SK-N-SH treated with all-trans-retinoic acid at 6 μM for 48 hours (cell line): Measurements from ENCODE around the gene SULT1B1.

Experiments
- ATAC-seq: fragments of 200-7000 bp; cut with Tn5 transposase; 3 replicates; pipeline ENCODE4 v1.9.1; 2020; ENCODE audit warnings: mild to moderate bottlenecking, moderate library complexity
- ARNTL ChIP-seq: fragments of 450-650 bp; formaldehyde crosslinking; IDR thresholded peaks from 2 replicates; pipeline ENCODE4 v1.5.0; 2020; ENCODE audit warnings: low read depth, mild to moderate bottlenecking, moderate library complexity, borderline replicate concordance
- BACH2 ChIP-seq: fragments of 250-450 bp; sonication (Bioruptor Pico); IDR thresholded peaks from 2 replicates; pipeline ENCODE4 v1.9.0; 2021; ENCODE audit warnings: mild to moderate bottlenecking, borderline replicate concordance
- CSDC2 ChIP-seq: fragments of 250-450 bp; sonication (Bioruptor Pico); IDR thresholded peaks from 2 replicates; pipeline ENCODE4 v1.5.0; 2020; ENCODE audit warnings: mild to moderate bottlenecking, moderate library complexity
- ESRRG ChIP-seq: fragments of 250-450 bp; sonication (Bioruptor Pico); IDR thresholded peaks from 2 replicates; pipeline ENCODE4 v1.6.1; 2021; ENCODE audit warnings: mild to moderate bottlenecking
- GLIS3 ChIP-seq: fragments of 250-450 bp; sonication (Bioruptor Pico); IDR thresholded peaks from 2 replicates; pipeline ENCODE4 v1.5.0; 2020; ENCODE audit warnings: mild to moderate bottlenecking, moderate library complexity
- ISL1 ChIP-seq: fragments of 250-450 bp; sonication (Bioruptor Pico); IDR thresholded peaks from 2 replicates; pipeline ENCODE4 v2.1.2; 2022; ENCODE audit warnings: mild to moderate bottlenecking, moderate library complexity
- OSR1 ChIP-seq: fragments of 250-450 bp; sonication (Bioruptor Pico); IDR thresholded peaks from 2 replicates; pipeline ENCODE4 v1.8.0; 2022; ENCODE audit warnings: moderate library complexity, mild to moderate bottlenecking, inconsistent platforms
- PPARA ChIP-seq: fragments of 250-450 bp; sonication (Bioruptor Pico); IDR thresholded peaks from 2 replicates; pipeline ENCODE4 v1.5.0; 2020; ENCODE audit warnings: mild to moderate bottlenecking, borderline replicate concordance
- RARB ChIP-seq: fragments of 250-450 bp; sonication (Bioruptor Pico); IDR thresholded peaks from 2 replicates; pipeline ENCODE4 v1.8.0; 2021; ENCODE audit warnings: mild to moderate bottlenecking, moderate library complexity
- SNAI2 ChIP-seq: fragments of 250-450 bp; sonication (Bioruptor Pico); IDR thresholded peaks from 2 replicates; pipeline ENCODE4 v1.5.0; 2020; ENCODE audit warnings: mild to moderate bottlenecking, moderate library complexity
- TCF4 ChIP-seq: fragments of 250-450 bp; sonication (Bioruptor Pico); IDR thresholded peaks from 2 replicates; pipeline ENCODE4 v1.8.0; 2021; ENCODE audit warnings: mild to moderate bottlenecking, moderate library complexity, borderline replicate concordance
- TOX ChIP-seq: fragments of 250-450 bp; sonication (Bioruptor Pico); IDR thresholded peaks from 2 replicates; pipeline ENCODE4 v1.8.0; 2021; ENCODE audit warnings: mild to moderate bottlenecking, moderate library complexity, borderline replicate concordance
- ZC3H10 ChIP-seq: fragments of 250-450 bp; sonication (Bioruptor Pico); IDR thresholded peaks from 2 replicates; pipeline ENCODE4 v1.5.1; 2021; ENCODE audit warnings: mild to moderate bottlenecking, moderate library complexity
- ZFP3 ChIP-seq: fragments of 250-450 bp; sonication (Bioruptor Pico); IDR thresholded peaks from 2 replicates; pipeline ENCODE4 v1.5.0; 2020; ENCODE audit warnings: mild to moderate bottlenecking, moderate library complexity
- ZNF565 ChIP-seq: fragments of 450-650 bp; formaldehyde crosslinking; conservative IDR thresholded peaks from 2 replicates; pipeline ENCODE4 v1.5.0; 2020; ENCODE audit warnings: low read depth, mild to moderate bottlenecking, moderate library complexity
- ZNF70 ChIP-seq: fragments of 450-650 bp; formaldehyde crosslinking; IDR thresholded peaks from 2 replicates; pipeline ENCODE4 v1.5.0; 2020; ENCODE audit warnings: mild to moderate bottlenecking, moderate library complexity
- ZNF8 ChIP-seq: fragments of 450-650 bp; formaldehyde crosslinking; IDR thresholded peaks from 2 replicates; pipeline ENCODE4 v1.5.0; 2020; ENCODE audit warnings: mild to moderate bottlenecking, moderate library complexity
- TF ChIP-seq, protein P1 (sequence below): fragments of 250-450 bp; sonication (Bioruptor Pico); IDR thresholded peaks from 2 replicates; pipeline ENCODE4 v1.5.1; 2020; ENCODE audit warnings: low read depth, mild to moderate bottlenecking, moderate library complexity
- TF ChIP-seq, protein P2 (sequence below): fragments of 250-450 bp; sonication (Bioruptor Pico); IDR thresholded peaks from 2 replicates; pipeline ENCODE4 v1.5.1; 2021; ENCODE audit warnings: mild to moderate bottlenecking, moderate library complexity
- TF ChIP-seq, protein P3 (sequence below): fragments of 250-450 bp; sonication (Bioruptor Pico); IDR thresholded peaks from 2 replicates; pipeline ENCODE4 v1.8.0; 2021; ENCODE audit warnings: low read depth, mild to moderate bottlenecking, moderate library complexity, borderline replicate concordance
- TF ChIP-seq, protein P4 (sequence below): fragments of 250-450 bp; sonication (Bioruptor Pico); IDR thresholded peaks from 2 replicates; pipeline ENCODE4 v1.5.0; 2020; ENCODE audit warnings: mild to moderate bottlenecking, moderate library complexity
- TF ChIP-seq, protein P5 (sequence below): fragments of 250-450 bp; sonication (Bioruptor Pico); IDR thresholded peaks from 2 replicates; pipeline ENCODE4 v1.8.0; 2020; ENCODE audit warnings: mild to moderate bottlenecking, moderate library complexity, borderline replicate concordance

SULT1B1 gene

DNA sequence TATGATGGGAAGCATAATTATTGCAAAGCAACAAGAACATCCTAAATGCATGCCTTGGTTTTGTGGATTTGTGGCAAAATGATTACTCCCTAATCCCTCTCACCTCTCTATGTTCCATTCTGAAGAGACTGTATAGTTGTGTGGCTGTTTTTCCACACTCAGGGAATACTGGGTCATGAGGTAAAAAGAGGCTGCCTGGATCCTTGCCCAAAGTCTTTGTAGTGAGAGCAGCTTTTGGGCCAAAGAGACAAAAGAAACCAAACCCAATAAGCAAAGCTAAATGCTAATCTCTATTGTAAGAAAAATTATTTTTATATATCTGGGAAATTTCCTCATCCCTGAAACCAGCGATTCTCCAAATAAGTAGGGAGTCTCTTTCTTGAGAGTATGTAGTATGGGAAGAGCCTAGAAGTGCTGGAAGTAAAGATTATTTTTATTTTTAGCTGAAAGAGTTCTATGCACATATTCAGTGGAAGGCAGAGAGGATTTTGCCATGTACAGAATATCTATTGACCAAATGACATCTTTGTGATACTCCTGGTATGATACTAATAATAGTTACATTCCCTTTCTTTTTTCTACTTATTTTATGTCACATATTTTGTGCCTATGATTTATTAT, 24.9 kb upstream of the SULT1B1 start:
- no peak for TF ChIP-seq ZFP3 (CRISPR knock-in tag)
- no peak for TF ChIP-seq ZNF8 (CRISPR knock-in tag)
- no peak for TF ChIP-seq PPARA (CRISPR knock-in tag)
- no peak for TF ChIP-seq BACH2 (CRISPR knock-in tag)
- TF ChIP-seq TCF4 (CRISPR knock-in tag): no peak
- TF ChIP-seq ZC3H10 (CRISPR knock-in tag): no peak
- no peak for TF ChIP-seq ARNTL (CRISPR knock-in tag)
- TF ChIP-seq, protein P1, sequence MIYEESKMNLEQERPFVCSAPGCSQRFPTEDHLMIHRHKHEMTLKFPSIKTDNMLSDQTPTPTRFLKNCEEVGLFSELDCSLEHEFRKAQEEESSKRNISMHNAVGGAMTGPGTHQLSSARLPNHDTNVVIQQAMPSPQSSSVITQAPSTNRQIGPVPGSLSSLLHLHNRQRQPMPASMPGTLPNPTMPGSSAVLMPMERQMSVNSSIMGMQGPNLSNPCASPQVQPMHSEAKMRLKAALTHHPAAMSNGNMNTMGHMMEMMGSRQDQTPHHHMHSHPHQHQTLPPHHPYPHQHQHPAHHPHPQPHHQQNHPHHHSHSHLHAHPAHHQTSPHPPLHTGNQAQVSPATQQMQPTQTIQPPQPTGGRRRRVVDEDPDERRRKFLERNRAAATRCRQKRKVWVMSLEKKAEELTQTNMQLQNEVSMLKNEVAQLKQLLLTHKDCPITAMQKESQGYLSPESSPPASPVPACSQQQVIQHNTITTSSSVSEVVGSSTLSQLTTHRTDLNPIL: no peak
- TF ChIP-seq OSR1: no peak
- TF ChIP-seq, protein P2, sequence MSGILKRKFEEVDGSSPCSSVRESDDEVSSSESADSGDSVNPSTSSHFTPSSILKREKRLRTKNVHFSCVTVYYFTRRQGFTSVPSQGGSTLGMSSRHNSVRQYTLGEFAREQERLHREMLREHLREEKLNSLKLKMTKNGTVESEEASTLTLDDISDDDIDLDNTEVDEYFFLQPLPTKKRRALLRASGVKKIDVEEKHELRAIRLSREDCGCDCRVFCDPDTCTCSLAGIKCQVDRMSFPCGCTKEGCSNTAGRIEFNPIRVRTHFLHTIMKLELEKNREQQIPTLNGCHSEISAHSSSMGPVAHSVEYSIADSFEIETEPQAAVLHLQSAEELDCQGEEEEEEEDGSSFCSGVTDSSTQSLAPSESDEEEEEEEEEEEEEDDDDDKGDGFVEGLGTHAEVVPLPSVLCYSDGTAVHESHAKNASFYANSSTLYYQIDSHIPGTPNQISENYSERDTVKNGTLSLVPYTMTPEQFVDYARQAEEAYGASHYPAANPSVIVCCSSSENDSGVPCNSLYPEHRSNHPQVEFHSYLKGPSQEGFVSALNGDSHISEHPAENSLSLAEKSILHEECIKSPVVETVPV: no peak
- TF ChIP-seq CSDC2: no peak
- no peak for TF ChIP-seq RARB (CRISPR knock-in tag)
- TF ChIP-seq SNAI2 (CRISPR knock-in tag): no peak
- TF ChIP-seq, protein P3, sequence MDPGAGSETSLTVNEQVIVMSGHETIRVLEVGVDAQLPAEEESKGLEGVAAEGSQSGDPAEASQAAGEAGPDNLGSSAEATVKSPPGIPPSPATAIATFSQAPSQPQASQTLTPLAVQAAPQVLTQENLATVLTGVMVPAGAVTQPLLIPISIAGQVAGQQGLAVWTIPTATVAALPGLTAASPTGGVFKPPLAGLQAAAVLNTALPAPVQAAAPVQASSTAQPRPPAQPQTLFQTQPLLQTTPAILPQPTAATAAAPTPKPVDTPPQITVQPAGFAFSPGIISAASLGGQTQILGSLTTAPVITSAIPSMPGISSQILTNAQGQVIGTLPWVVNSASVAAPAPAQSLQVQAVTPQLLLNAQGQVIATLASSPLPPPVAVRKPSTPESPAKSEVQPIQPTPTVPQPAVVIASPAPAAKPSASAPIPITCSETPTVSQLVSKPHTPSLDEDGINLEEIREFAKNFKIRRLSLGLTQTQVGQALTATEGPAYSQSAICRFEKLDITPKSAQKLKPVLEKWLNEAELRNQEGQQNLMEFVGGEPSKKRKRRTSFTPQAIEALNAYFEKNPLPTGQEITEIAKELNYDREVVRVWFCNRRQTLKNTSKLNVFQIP (CRISPR knock-in tag): no peak
- TF ChIP-seq, protein P4, sequence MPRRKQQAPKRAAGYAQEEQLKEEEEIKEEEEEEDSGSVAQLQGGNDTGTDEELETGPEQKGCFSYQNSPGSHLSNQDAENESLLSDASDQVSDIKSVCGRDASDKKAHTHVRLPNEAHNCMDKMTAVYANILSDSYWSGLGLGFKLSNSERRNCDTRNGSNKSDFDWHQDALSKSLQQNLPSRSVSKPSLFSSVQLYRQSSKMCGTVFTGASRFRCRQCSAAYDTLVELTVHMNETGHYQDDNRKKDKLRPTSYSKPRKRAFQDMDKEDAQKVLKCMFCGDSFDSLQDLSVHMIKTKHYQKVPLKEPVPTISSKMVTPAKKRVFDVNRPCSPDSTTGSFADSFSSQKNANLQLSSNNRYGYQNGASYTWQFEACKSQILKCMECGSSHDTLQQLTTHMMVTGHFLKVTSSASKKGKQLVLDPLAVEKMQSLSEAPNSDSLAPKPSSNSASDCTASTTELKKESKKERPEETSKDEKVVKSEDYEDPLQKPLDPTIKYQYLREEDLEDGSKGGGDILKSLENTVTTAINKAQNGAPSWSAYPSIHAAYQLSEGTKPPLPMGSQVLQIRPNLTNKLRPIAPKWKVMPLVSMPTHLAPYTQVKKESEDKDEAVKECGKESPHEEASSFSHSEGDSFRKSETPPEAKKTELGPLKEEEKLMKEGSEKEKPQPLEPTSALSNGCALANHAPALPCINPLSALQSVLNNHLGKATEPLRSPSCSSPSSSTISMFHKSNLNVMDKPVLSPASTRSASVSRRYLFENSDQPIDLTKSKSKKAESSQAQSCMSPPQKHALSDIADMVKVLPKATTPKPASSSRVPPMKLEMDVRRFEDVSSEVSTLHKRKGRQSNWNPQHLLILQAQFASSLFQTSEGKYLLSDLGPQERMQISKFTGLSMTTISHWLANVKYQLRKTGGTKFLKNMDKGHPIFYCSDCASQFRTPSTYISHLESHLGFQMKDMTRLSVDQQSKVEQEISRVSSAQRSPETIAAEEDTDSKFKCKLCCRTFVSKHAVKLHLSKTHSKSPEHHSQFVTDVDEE (CRISPR knock-in tag): no peak
- no peak for TF ChIP-seq ESRRG (CRISPR knock-in tag)
- no peak for TF ChIP-seq TOX
- TF ChIP-seq, all 23 proteins: peak for 0
- no peak for ATAC-seq

DNA sequence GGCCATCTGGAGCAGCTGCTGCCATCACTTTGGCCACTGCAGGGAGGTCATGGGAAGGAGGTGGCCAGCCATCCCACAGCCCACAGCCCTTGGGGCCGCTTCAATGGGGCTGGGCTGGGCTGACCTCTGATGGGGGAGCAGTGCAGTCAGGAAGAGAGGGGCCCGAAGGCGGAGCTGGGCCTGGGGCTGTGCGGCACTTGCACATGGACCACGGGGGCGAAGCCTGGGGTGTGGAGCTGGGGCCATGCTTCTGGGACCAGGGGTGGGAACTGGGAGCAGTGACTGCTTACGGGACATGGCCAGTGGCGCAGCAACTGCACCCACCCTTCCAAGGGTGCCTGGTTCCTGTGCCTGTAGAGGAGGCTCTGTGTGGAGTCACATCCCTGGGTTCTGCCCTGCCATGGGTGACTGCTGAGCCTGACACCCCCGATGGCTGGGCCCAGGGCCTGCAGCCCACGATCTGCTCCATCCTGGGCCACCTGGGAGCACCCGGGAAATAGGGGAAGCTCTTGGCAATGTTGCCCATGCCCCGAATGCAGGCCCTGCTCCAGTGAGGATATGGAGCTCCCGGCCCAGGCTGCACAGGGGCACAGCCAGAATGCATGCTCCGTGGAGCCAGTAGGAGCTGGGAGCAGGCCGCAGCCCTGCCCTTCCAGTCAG, 22.4 kb upstream of the SULT1B1 start:
- no peak for ATAC-seq
- TF ChIP-seq GLIS3: no peak
- TF ChIP-seq, protein P2: no peak
- TF ChIP-seq TOX: no peak
- no peak for TF ChIP-seq OSR1
- TF ChIP-seq ZC3H10 (CRISPR knock-in tag): no peak

DNA sequence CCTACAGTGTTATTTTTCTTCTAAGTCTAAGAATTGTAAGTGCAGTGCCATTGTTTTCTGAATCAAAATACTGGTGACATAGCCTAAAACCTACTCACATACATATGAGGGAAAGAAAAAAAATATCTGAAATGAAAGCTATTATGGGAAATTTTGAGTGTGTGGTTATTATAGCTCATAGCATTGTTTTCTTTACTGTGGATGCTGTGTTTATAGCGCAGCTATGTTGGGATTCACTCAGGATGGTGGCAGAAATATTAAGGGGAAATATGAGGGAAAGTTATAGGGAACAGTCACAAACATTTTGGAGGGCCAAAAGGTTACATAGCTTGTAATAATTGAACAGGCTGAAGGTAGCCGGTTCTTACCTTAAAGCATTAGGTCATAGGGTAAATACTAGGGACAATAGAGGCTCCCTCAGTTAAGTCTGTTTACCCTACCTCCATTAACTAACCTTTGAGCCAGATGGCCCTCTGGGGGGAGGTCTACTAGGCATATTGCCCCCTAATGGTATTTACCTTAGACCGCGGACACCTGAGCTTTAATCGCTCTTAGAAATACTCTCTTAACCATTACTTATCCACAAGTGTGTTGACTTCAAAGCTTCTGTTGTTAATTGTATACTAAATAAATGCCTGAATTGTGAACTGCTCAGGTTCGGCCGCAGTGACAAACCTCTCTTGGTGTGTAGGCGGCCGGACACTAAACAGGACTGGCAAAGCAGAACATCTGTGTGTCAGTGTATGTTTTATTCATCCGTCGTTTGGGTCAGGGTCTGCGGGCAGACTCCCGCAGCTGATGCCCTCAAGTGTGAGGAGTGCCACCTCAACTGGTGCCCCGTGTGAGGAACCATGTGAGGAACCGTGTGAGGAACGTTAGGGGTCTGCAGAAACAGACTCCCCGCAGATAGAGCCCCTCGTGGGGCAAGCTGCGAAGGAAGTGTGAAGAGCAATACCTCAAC, 21.3 kb upstream of the SULT1B1 start:
- ATAC-seq: peak; percentile 26
- TF ChIP-seq ZC3H10 (CRISPR knock-in tag): no peak
- TF ChIP-seq ZNF70: no peak
- no peak for TF ChIP-seq TOX
- TF ChIP-seq, protein P1: no peak
- no peak for TF ChIP-seq ISL1 (CRISPR knock-in tag)
- TF ChIP-seq CSDC2: no peak
- TF ChIP-seq SNAI2 (CRISPR knock-in tag): no peak
- TF ChIP-seq, protein P5, sequence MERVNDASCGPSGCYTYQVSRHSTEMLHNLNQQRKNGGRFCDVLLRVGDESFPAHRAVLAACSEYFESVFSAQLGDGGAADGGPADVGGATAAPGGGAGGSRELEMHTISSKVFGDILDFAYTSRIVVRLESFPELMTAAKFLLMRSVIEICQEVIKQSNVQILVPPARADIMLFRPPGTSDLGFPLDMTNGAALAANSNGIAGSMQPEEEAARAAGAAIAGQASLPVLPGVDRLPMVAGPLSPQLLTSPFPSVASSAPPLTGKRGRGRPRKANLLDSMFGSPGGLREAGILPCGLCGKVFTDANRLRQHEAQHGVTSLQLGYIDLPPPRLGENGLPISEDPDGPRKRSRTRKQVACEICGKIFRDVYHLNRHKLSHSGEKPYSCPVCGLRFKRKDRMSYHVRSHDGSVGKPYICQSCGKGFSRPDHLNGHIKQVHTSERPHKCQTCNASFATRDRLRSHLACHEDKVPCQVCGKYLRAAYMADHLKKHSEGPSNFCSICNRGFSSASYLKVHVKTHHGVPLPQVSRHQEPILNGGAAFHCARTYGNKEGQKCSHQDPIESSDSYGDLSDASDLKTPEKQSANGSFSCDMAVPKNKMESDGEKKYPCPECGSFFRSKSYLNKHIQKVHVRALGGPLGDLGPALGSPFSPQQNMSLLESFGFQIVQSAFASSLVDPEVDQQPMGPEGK (CRISPR knock-in tag): no peak
- no peak for TF ChIP-seq ZNF565
- TF ChIP-seq, protein P2: no peak
